ENCODE results near the gene KCNMA1.

Gene KCNMA1

DNA sequence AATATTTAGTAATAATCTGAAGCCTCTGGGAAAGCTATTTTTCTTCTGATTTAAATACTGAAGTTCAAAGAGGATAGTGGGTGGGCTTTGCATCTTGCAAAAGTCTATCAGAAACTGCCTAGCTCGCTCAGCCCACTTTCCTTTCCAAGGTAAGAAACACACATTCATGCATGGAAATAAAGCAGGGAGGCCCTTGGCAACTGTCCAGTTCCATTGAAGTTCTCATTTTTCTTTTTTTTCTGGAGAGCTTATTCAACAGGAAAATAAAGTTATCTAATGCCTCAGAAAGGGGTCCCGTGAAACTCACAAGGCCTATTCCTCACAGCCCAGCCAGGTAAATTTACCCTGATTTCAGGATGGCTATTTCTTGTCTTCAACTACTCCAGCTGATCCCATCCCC is 654.9 kb downstream of the KCNMA1 start:
- TF ChIP-seq, protein P1, sequence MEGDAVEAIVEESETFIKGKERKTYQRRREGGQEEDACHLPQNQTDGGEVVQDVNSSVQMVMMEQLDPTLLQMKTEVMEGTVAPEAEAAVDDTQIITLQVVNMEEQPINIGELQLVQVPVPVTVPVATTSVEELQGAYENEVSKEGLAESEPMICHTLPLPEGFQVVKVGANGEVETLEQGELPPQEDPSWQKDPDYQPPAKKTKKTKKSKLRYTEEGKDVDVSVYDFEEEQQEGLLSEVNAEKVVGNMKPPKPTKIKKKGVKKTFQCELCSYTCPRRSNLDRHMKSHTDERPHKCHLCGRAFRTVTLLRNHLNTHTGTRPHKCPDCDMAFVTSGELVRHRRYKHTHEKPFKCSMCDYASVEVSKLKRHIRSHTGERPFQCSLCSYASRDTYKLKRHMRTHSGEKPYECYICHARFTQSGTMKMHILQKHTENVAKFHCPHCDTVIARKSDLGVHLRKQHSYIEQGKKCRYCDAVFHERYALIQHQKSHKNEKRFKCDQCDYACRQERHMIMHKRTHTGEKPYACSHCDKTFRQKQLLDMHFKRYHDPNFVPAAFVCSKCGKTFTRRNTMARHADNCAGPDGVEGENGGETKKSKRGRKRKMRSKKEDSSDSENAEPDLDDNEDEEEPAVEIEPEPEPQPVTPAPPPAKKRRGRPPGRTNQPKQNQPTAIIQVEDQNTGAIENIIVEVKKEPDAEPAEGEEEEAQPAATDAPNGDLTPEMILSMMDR (IDR thresholded peaks at IDR 0.05; ENCODE audit: insufficient read depth, low read length, poor library complexity, severe bottlenecking): no peak
- no peaks in the 10 kb centered on the region for H3K36me3 ChIP-seq (ENCODE audit: control insufficient read depth, insufficient read depth, low read length)
- no peak for DNase-seq (ENCODE audit: extremely low read depth, insufficient read length)
- no peaks in the 10 kb centered on the region; the same call in 1 of the 2 replicates for H3K27me3 ChIP-seq (replicated peaks; ENCODE audit: control insufficient read depth, insufficient read depth, low read length)
- H3K4me3 ChIP-seq (replicated peaks; ENCODE audit: low read depth, low read length): no peak overlapping the region

DNA sequence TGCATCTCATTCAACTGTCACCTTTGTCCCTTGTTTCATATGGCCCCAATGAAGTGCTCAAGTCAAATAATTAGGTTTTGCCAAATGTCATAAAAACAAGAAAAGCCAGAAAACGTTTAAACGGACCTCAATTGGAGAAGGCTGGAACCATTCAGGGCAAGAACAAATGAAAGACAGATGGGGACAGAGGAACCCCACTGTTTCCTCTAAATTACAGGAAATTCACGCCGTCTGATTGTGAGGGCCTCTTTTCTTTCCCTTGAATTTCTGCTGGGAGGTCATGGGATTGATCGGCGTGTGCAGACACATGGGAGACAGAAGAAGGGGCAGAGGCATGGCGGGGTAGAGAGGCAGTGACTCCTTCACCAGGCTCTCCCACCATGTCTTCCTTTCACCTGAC is 656.4 kb downstream of the KCNMA1 start:
- TF ChIP-seq, protein P1 (IDR thresholded peaks at IDR 0.05; ENCODE audit: insufficient read depth, low read length, poor library complexity, severe bottlenecking): no peak
- H3K27me3 ChIP-seq (replicated peaks; ENCODE audit: control insufficient read depth, insufficient read depth, low read length): no peaks in the 10 kb centered on the region; the same call in 1 of the 2 replicates
- H3K36me3 ChIP-seq (ENCODE audit: control insufficient read depth, insufficient read depth, low read length): no peaks in the 10 kb centered on the region
- no peak for DNase-seq (ENCODE audit: extremely low read depth, insufficient read length)
- no peak overlapping the region for H3K4me3 ChIP-seq (replicated peaks; ENCODE audit: low read depth, low read length)

DNA sequence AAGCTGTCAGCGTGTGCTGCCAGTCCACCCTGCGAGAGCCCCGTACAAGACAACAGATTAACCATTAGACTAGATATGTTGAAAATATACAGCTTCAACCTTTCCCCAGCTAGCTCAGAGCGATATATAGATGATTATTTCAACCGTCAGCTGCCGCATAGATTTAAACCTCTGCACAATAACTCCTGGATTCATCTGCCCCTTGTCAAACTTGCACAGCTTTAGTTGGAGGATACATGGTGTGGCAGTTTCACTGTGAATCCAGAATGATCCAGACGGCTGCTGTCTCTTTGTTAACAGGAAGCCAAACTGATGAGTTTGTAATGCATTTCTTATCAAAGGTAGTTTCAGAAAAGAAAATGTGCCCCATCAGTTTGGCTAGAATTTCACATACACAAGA is 659.7 kb downstream of the KCNMA1 start:
- no peaks in the 10 kb centered on the region; the same call in none of the 2 replicates for H3K27me3 ChIP-seq (replicated peaks; ENCODE audit: control insufficient read depth, insufficient read depth, low read length)
- no peak for DNase-seq (ENCODE audit: extremely low read depth, insufficient read length)
- H3K36me3 ChIP-seq (ENCODE audit: control insufficient read depth, insufficient read depth, low read length): no peaks in the 10 kb centered on the region
- TF ChIP-seq, protein P1 (IDR thresholded peaks at IDR 0.05; ENCODE audit: insufficient read depth, low read length, poor library complexity, severe bottlenecking): no peak
- no peak overlapping the region for H3K4me3 ChIP-seq (replicated peaks; ENCODE audit: low read depth, low read length)

DNA sequence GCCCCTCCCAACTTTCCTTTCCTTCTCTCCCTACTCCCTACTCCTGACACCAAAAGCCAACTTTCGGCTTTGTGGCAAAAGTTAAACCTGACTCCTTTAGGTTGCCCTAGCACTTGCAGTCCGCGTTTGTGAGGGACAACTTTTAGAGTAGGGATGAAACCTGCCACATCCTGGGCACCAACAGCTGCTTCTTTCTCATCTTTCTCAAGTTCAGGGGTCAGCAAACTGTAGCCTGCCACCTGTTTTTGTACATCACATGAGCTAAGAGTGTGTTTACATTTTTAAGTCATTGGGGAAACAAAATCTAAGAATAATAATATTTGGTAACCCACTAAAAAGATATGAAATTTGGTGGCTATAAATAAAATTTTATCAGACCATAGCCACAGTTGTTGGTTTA is 660.6 kb downstream of the KCNMA1 start:
- Histone ChIP-seq H3K27me3 (replicated peaks; ENCODE audit: control insufficient read depth, insufficient read depth, low read length) (no peaks in the 10 kb centered on the region; the same call in none of the 2 replicates), H3K36me3 (ENCODE audit: control insufficient read depth, insufficient read depth, low read length) (no peaks in the 10 kb centered on the region), H3K4me3 (replicated peaks; ENCODE audit: low read depth, low read length) (no peak overlapping the region)
- TF ChIP-seq, protein P1 (IDR thresholded peaks at IDR 0.05; ENCODE audit: insufficient read depth, low read length, poor library complexity, severe bottlenecking): no peak
- DNase-seq (ENCODE audit: extremely low read depth, insufficient read length): no peak

DNA sequence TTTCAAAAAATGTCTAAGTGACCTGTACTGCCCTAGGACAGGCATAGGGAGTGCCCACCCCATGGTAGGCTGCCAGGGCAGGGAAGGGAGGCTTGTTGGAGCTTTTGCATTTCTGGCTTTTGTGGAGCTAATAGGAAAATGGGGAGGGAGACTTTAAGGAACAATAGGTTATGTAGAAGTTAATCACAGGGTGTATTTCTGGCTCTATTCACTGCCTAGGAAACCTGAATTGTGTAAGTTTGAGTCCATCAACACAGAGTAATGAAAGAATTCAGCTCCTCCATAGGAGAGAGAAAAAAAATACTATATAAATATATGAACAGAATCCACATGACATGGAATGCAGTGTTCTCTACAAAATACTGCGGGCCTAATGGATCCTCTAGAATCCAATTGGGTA is 661.5 kb downstream of the KCNMA1 start:
- DNase-seq (ENCODE audit: extremely low read depth, insufficient read length): no peak
- Histone ChIP-seq H3K4me3 (replicated peaks; ENCODE audit: low read depth, low read length) (no peak overlapping the region), H3K36me3 (ENCODE audit: control insufficient read depth, insufficient read depth, low read length) (no peaks in the 10 kb centered on the region), H3K27me3 (replicated peaks; ENCODE audit: control insufficient read depth, insufficient read depth, low read length) (no peaks in the 10 kb centered on the region; the same call in none of the 2 replicates)
- TF ChIP-seq, protein P1 (IDR thresholded peaks at IDR 0.05; ENCODE audit: insufficient read depth, low read length, poor library complexity, severe bottlenecking): no peak

DNA sequence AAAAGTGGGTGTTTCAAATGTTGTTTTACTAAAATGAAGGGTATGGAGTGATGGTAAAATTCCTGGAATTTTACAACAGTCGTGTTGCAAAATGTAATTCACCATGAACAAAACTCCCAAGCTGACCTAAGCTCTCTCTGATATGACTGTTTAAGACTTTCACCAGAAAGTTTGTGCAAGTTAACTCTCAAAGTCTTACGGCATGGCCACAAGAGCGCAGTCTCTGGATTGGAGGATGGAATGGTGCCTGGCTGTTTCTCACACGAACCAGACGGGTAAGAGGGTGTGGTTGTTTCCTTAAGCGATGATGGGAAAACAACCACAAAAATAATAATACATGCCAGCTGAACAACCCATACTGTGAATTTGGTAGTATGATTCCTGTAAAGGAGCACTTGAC is 662.5 kb downstream of the KCNMA1 start:
- TF ChIP-seq, protein P1 (IDR thresholded peaks at IDR 0.05; ENCODE audit: insufficient read depth, low read length, poor library complexity, severe bottlenecking): no peak
- no peaks in the 10 kb centered on the region; the same call in none of the 2 replicates for H3K27me3 ChIP-seq (replicated peaks; ENCODE audit: control insufficient read depth, insufficient read depth, low read length)

More for the DNA sequence above, 662.5 kb downstream of the KCNMA1 start:
- no peak for DNase-seq (ENCODE audit: extremely low read depth, insufficient read length)
- Histone ChIP-seq H3K36me3 (ENCODE audit: control insufficient read depth, insufficient read depth, low read length) (no peaks in the 10 kb centered on the region), H3K4me3 (replicated peaks; ENCODE audit: low read depth, low read length) (no peak overlapping the region)
